HG02571 (cell line): ENCODE data around the gene FRMPD1.

ENCODE experiments used
- ATAC-seq: cut with Tn5 transposase; IDR thresholded peaks from one replicate; pipeline ENCODE4 v1.9.1; 2021; ENCODE audit warnings: mild to moderate bottlenecking, moderate library complexity; ENCODE audit not compliant: unreplicated experiment

The FRMPD1 gene

DNA sequence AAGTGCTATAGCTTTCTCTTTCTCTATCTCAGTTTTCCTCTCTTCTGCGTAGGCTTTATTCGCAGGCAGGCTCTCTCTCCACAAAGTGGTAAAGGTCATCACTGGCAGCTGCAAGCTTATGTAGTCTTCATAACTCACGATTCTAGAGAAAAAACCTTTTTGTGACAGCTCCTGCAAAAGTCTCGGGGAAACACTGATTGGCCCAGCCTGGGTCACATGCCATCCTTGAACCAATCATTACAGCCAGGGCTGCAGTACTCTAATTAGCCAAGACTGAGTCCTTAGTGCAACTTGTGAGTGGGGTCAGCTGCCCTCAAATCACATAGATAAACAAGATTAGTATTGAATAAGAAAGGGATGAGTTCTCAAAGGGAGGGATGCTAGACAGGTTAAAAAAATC is 18.3 kb upstream of the FRMPD1 start:
- ATAC-seq: no peak

- no peak for ATAC-seq
Observed at GRCh38 chr9:37635808-37636207, 14.9 kb upstream of the FRMPD1 start.

DNA sequence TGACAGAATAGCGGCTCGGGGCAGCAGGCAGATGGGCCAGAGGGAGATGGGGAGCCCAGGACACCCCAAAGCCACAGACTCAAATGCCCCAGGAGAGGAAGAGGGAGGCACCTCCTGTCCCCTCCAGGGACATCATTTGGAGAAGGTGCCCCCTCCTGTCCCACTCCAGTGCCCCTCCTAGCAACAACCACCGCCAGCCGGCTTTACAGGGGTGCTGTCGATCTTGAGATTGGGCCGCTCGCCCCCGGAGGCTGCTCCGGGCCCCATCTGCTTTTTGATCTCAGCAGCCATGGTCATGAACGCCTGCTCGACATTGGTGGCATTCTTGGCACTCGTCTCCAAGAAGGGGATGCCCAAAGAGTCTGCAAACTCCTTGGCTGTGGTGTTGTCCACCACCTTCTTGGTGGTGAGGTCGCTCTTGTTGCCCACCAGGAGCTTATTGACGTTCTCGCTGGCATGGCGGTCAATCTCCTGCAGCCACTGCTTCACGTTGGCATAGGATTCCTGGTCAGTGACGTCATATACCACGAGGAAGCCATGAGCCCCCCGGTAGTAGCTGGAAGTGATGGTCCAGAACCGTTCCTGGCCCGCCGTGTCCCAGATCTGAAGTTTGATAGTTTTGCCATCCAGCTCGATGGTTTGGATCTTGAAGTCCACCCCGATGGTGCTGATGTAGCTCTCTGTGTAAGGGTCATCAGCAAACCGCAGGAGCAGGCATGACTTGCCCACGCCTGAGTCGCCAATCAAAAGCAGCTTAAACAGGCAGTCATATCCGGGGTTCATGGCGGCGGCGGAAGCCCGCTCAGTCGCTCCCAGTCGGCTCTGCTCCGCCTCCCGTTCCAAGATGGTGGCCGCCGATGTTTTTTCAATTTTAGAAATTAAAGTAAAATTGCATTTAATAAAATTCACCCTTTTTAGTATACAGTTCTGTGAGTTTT is 14.0 kb upstream of the FRMPD1 start:
- no peak for ATAC-seq

DNA sequence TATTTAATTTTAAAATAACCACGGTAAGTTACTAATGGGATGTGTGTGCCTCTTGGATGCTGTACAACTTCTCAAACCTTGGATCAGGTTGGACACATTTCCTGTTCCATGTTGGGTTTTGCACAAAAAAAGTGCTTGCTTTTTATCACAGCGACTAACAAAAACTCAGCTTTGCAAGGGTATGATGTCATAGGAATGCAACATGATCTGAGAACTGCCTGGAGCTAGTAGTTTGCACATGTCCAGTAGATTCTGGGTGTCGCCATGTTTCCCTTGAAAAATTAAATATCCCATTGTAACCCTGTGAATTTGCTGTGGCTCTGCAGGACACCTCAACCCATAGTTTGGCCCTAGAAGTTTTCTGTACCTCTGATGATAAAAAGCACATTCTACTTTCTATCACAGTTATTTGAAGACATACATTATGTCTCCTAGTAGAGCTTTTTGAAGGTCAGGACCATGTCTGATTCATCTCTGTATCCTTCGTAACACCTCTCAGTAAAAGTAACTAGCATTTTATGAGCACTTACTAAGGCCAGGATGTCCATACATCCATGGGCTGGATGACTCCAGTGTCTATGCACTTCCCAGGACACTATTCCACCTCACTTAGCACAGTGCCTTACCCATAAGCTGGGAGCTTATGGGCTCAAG is 11.5 kb upstream of the FRMPD1 start:
- no peak for ATAC-seq

DNA sequence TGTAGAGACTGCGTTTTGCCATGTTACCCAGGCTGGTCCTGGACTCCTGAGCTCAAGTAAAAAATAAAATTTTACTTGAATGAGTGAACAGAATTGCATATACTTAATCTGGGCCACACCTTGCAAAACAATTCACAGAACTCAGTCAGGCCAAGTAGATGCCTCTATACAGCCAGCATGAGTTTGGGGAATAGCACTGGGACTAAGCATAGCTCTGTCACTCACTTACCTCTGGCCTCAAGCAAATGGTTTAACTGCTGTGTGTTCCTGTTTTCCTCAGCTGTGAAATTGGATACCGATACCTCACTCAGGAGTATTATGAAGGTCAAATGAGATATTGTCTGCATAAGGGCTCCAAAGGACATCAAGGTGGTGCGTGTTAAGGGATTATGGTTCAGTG is 10.9 kb upstream of the FRMPD1 start:
- no peak for ATAC-seq

DNA sequence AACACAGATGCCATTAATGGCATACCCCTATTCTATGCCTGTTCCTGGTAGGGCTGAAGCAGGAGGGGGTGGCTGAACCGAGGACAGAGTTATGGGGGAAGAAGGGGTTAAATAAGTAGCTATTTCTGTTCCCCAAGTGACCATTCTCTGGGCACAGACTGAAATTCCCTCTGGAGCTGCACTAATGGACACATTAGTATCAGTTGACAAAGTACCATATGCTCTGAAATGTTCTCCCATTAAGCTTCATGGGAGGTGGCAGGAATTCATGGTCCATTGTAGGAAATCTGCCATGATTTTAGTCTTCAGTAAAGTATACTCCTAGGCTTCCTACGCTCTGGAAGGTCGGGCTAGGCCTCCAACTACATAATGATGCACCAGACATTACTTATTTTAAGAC is 10.5 kb upstream of the FRMPD1 start:
- no peak for ATAC-seq

DNA sequence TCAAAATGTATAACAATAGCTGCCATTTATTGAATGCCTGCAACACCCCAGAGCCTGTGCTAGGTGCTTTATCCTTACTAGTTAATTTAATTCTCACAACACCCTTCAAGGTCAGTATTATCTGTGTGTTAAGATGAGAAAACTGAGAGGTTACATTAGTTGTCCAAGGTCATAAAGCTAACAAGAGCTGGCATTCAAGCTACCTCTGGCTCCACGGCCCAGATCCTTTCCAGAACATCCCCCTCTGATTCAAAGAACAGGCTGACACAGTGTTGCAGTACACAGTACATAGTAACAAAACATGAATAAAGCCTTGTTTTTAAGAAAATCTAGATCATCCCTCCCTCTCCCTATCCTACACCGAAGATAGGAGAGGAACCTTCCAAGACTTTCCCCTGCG is 9.4 kb upstream of the FRMPD1 start:
- no peak for ATAC-seq

- ATAC-seq: no peak
Observed at GRCh38 chr9:37643214-37643613, 7.5 kb upstream of the FRMPD1 start.

DNA sequence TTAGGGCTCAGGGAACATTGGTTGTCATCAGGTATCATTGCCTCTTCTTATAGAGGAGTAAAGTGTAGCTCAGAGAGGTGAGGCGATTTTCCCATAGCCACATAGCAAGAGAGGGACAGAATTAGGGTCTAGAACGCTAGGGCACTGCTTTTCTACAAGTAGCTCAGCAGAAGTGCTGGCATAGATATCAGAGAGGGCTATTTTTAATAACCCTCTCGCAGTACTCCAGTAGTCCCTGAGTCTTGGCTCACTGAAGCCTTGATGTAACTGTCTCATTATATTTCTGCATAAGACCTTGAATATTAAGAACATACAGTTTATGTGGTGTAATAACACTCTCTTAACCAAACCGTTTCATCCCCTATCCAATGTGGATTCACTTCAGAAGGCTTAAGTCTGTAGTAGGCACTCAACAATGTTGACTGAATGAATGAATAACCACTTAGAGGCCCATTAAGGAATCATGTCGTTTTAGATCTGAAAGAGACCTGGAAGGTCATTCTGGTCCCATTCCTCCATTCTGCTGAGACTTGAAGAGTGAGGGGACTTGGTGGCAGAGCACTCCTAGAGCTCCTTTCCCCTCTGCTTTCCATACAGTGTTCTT is 4.7 kb upstream of the FRMPD1 start:
- ATAC-seq: no peak

DNA sequence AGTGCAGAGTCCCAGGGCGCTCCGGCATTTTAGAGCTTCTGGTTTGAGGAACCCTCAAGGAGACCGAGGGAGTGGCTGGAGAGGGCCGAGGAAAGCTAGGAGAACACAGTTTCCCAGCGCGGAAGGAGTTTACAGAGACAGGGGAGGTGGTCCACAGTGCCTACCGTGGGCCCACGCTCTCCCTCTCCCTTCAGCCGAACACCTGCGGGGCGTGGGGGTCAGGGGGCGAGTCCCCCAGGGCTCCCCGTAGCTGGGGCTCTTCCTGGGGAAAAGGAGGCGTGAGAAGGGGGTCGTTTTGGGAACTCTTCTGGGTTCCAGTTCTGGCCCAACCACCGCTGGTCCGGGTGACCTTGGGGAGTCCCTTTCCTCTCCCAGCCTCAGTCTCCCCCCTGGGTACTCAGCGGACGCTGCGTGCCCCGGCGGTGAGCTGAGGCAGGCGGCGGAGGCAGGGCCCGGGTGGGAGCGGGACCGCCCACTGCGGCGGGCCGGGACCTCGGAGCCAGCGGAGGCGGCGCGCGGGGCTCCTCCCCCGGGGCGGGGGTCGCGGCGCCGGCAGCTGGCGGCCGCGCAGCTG is 368 bp upstream of the FRMPD1 start:
- ATAC-seq: no peak

GRCh38 chr9:37652261-37652660 is 1.5 kb downstream of the FRMPD1 start:
- no peak for ATAC-seq

GRCh38 chr9:37653385-37653784 is 2.6 kb downstream of the FRMPD1 start:
- no peak for ATAC-seq

DNA sequence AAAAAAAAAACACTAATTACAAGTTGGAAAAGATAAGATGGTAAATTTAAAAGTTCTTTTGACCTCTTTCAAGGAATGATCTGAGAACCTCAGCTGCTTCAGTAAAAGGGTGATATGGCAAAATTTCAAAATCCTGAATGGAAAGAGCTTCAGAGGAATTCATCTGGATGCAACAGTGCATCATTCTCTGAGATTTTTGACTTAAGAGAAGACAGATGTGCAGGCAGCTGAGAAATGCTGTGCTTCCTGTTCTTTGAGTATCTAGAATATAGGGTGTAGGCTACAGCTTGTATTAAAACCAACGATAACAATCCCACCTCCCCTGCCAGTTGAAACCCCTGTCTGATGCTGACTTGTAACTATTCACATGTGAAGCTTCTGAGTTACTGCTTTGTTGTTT is 6.2 kb downstream of the FRMPD1 start:
- no peak for ATAC-seq

- ATAC-seq: no peak
Observed at GRCh38 chr9:37660691-37661090, 9.9 kb downstream of the FRMPD1 start.

DNA sequence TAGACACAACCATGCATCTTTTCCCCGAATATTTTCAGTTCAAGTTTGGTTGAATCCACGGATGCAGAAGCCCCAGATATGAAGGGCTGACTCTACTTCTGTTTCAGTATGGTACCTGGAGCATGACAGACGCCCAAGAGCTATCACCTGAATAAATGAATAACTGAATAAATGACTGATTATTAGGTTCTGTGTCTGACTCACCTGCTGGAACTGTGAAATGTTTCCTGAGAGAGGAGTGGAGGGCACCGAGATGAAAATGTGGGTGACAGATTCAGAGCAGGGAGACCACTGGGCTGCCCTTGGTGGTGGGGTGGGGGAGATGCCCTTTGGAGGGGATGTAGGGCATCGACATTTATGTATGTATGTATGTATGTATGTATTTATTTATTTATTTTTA is 13.2 kb downstream of the FRMPD1 start:
- no peak for ATAC-seq

DNA sequence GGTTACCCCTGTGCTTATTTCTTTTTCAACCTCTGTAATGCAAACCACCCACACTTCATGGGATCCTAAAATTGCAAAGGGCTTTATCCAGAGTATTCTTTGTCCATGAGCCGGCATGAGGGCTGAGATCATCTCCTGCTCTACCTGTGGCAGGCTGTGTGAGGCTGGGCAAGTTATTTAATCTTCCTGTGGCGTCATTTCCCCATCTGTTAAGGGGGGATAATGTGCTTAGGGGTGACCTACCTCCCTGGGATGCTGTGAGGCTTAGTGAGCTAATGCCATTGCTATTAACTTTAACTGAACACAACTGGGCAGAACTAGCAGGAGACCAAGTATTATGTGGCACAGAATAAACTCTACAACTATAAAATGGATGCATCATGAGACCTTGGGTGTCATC is 17.0 kb downstream of the FRMPD1 start:
- no peak for ATAC-seq

- no peak for ATAC-seq
Observed at GRCh38 chr9:37668116-37668601, 17.4 kb downstream of the FRMPD1 start.

- no peak for ATAC-seq
Observed at GRCh38 chr9:37669232-37669631, 18.5 kb downstream of the FRMPD1 start.

GRCh38 chr9:37675661-37676060 is 24.9 kb downstream of the FRMPD1 start:
- no peak for ATAC-seq

- ATAC-seq: no peak
Observed at GRCh38 chr9:37676411-37676830, 25.7 kb downstream of the FRMPD1 start.

GRCh38 chr9:37677435-37677834 is 26.7 kb downstream of the FRMPD1 start:
- ATAC-seq: no peak
